Right ventricle myocardium superior (tissue), 1 donor: ENCODE results near the gene AGAP1. TPM values are rescaled to one million over a fixed set of nuclear protein-coding genes. Genes with fewer than 3 reads are reported as not detected.

Experiments used
- ATAC-seq: fragments of 200-7000 bp; cut with Tn5 transposase; one replicate; pipeline ENCODE4 v1.9.1; 2020; ENCODE audit warnings: mild to moderate bottlenecking; ENCODE audit not compliant: poor library complexity
- DNase-seq: peaks from one replicate; pipeline ENCODE4 v3.0.0-alpha.2; 2020
- intact Hi-C: fragments of 100-400 bp; cut with DNase I; formaldehyde crosslinking; loops from one replicate; pipeline ENCODE4 v1.11.2; 2022
- total RNA-seq: library from RNA; stranded (reverse); fragmentation: NEBNext Ultra II Directional; extraction: Animal tissue kit (Norgen Biotek cat#: 25700); gene quantifications from one replicate; pipeline ENCODE4 v1.2.1, GENCODE V29; 2021
- donor health status: DM: no; HTN: yes; CAD: no; lungs with severe emphysema.

Gene AGAP1
- total RNA-seq, 1 donor from 2014 or later, result 25.4 TPM

DNA sequence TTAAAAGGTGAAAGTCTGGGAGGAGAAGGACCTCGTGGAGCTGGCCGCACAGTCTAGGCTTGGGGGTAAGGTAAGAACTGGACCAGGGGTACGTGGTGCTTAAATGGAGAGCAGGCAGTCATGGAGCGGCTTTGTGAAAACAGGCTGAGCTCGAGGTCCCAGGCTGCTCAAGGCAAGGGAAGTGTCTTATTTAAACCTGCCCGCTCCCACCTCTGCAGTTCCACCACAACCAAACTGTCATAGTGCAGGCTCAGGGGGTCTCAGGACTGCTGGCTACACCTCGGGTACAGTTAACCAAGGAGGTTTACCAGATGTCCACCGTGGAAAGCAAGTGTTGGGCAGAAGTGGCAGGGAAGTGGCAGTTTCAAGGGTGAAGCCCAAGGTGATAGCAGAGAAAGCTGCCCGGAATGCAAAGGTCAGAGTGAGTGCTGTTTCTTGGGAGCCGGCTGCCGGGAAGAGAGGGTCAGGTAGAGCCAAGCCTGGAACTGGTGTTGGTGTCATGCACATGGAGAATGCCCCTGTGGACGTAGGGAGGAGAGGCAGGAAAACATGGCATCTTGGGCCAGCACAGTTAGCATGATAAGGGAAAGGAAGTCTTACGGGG lies 471.0 kb downstream of the AGAP1 start:
- intact Hi-C loops, result no loop called here
- DNase-seq (no peak), ATAC-seq (no peak)

DNA sequence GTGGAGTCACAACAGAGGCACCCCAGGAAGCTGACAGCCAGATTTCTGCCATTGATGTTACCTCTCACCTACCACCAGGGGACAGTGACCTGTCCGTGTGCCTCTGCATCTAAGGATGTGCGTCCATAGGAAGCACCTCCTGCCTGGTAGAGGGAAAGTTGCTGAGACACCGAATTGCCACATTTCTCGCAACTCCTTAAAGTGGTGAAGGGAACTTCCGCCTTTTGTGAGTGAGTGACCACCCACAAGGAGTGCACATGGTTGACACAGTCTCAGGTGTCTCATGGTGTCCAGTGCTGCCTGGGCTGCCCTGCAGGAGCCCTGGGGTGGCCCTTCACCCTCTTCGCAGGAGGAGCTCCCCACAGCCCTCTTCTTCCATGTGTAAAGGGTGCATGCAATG lies 472.6 kb downstream of the AGAP1 start:
- intact Hi-C loops, result no loop called here
- DNase-seq (no peak), ATAC-seq (no peak)

DNA sequence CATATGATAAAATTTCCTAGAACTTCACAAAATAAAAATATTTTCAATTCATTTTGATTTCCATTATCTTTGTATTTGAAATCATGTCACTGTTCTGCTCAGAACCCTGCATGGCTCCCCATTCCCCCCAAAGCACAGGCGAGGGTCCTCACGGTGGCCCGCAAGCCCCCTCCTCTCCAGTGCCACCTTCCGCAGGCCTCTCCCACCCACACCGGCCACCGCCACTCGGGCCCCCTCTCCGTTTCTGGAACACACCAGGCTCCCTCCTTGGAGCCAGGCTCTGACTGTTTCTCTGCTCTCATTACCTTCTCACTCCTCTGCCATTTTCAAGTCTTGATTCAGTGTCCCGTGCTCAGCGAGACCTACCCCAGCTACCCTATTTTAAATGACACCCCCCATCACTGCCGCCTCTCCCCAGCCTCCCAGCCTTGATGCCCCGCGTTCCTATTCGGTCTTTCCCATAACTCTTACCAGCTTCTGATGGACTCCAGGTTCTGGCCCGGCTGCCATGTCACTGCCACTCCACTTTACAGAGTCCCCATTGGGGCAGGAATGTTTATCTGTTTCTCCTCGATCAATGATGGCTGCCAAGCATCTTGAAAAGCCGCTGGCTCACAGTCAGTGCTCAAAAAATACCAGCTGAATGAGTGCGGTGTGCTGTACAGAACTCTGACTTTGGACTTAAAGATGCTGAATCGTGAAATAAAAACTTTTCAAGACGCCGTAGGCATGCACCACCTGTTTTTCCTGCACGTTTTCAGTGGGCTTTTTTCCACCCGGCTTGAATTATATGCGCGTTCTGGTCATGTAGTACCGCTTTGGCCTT lies 473.3 kb downstream of the AGAP1 start:
- intact Hi-C loops, result no loop called here
- DNase-seq (no peak), ATAC-seq (no peak)

DNA sequence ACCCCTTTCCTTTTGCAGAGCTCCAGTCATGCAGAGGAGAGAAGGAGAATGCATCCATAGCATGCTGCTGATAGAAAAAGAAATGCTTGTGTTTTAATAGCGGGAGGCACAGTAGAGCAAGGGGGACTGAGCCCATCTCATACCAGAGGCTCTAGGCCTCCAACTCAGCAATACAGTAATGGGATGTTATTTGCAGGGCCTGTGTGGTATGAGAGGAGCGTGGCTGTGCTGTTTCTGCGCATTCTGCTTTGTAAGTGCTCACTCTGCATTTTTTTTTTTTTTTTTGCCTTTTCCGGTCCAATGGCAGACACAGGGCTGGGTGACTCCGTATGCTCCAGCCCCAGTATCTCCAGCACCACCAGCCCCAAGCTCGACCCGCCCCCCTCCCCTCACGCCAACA lies 474.3 kb downstream of the AGAP1 start:
- intact Hi-C loops, result no loop called here
- no peak for DNase-seq
- no peak for ATAC-seq

DNA sequence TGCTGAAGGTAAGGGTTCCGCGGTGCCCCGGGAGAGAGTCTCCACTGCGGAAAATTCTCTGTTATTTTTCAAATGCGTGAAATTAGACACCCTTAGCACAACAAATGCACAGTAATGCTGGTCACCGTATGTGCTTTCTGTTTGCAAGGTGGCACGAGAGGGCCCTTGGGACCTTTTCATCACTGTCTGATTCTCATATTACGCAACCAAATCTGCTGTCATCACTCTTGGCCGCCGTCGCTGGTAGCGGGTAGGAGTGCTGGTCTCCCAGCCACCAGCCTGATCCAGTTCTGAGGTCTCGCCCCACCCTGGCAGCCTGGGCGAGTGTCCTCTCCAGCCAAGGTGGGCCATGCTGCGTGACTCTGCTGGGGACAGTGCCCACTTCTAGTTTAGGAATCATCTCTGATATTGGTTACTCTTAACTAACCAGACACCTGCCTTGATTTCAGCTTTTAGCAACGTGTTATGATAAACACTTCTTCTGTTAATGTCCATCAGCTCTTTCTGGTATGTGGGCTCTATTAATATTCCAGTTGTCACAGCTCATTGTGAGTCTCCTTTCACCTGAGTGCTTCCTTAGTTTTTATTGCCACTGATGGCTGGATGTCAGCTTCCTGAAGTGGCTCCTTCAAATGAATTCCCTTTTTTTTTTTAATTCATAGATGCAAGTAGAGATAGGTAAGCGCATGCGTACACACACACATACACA lies 474.9 kb downstream of the AGAP1 start:
- ATAC-seq, result peak; percentile 94
- intact Hi-C loops, result no loop called here
- DNase-seq, result peak; percentile 68

DNA sequence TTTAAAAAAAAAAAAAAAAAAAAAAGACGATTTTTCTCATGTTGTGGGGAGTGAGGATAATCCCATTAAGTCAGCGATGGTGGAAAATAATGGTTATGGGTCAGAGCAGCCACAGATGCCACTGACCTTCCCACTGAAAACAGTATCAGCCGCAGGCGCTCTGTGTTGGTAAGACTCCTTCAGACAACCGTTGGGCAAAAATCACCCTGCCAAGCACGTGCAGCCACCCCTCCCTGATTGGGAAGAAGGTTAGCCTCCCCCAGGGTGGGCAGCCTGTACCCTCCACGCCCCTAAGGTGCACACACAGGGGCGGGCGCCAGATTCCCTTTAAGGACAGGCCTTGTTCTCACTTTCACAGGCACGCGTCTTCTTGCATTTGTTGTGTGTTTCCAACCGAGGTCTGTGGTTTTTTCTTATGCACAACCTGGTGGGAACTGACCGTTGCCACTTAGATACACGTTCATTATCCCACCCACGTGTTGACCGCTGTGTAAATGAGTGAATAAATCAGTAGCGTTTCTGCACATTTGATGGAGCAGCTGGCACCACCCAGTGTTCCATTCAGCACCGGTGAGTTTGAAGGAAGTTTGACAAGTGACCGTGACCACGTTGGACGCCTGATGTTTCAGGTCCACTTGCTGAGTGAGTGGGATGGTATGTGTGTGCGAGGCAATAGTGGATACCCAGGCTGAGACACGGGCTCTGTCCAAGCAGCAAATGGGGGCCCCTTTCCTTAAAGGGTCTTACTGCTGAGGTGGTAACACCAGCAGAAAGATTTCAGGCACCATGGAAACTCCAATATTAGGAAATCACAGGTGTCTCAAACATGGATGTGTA lies 476.6 kb downstream of the AGAP1 start:
- DNase-seq (no peak), ATAC-seq (no peak)
- intact Hi-C loops, result no loop called here

DNA sequence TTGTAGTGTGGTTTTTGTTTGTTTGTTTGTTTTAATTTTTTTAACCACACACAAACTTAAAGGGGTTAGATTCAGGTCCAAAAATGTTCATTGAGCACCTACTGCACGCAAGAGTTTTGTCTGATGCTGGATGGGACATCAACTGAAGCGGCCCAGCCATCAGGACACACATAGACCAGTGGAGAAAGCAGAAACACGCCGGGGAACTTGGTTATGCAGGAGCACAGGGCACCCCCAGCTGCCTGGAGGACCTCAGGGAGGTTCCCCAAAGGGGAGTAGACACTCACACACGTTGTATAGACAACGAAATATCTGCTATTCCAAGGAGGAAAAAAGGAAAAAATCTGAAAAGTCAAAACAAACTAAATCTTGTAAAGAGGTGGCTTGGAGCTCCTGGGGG lies 482.7 kb downstream of the AGAP1 start:
- intact Hi-C loops, result no loop called here
- DNase-seq (no peak), ATAC-seq (no peak)

DNA sequence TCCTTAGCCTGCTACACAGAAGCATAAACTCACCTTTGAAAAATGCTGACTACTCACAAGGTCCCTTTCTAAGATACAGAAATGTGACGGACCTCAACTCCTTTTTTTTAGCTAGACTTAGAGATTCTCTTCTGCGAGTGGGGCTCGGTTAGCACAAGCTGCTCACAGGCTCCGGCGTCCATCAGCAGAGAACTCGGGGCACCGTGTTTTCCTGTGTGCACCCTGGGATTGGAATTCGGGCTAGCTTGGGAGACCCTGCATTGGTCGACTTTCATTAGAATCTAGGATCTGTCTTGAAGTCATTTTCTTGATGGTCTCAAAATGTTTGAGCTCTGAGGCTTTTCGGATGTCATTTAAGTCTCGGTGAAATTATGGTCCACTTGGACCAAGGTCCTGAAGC lies 483.1 kb downstream of the AGAP1 start:
- no peak for ATAC-seq
- no peak for DNase-seq
- intact Hi-C loops, result no loop called here

DNA sequence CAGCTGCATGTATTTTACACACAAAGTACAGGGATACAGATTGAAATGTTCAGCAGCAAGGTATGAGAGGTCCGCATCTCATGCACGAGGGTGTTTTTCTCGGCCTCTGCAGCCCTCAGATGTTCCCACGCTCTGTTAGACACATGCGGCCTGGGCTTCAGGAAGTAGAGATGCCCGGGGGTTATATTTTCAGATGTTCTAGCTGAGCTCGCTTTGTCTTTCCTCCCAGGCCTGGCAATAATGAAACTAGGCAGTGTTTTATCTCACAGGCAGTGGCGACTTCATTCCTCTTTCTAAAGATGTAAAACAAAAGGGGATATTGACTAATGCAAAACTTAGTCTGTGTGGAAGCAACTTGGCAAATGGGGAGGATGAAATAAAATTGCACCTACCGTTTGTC lies 483.6 kb downstream of the AGAP1 start:
- ATAC-seq (no peak), DNase-seq (no peak)
- intact Hi-C loops, result no loop called here

DNA sequence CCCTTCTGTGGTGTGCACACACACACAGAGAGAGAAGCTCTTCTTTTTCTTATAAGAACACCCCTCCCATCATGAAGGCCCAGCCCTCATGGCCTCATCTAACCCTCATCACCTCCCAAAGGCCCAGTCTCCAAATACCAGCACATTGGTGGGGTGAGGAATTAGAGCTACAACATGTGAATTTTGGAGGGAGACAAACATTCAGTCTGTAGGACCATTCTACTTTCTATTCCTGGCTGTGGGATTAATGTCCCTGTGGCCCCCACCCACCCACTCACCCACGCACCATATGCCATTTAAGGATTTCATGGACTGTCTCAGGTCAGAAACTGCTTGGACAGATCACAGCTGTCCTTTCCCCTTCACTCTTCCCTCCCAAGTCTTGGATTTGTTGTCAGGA lies 484.2 kb downstream of the AGAP1 start:
- ATAC-seq (no peak), DNase-seq (no peak)
- intact Hi-C loops, result no loop called here

DNA sequence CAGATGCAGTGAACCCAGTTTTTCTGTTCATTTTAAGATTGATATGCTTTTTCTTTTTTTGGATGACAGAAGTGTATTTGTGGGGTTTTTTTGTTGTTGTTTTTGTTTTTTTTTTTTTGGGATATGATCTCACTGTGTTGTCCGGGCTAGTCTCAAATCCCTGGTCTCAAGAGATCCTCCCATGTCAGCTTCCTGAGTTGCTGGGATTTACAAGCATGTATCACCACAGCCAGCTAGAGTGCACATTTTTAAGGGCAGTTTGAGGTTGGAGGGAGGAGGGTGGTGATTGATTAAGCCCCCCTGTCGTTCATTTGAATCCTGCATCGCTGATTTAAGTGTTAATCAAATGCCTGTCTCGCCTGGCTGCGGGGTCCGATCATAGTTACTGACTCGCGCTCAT lies 485.2 kb downstream of the AGAP1 start:
- intact Hi-C loops, result no loop called here
- no peak for ATAC-seq
- no peak for DNase-seq

DNA sequence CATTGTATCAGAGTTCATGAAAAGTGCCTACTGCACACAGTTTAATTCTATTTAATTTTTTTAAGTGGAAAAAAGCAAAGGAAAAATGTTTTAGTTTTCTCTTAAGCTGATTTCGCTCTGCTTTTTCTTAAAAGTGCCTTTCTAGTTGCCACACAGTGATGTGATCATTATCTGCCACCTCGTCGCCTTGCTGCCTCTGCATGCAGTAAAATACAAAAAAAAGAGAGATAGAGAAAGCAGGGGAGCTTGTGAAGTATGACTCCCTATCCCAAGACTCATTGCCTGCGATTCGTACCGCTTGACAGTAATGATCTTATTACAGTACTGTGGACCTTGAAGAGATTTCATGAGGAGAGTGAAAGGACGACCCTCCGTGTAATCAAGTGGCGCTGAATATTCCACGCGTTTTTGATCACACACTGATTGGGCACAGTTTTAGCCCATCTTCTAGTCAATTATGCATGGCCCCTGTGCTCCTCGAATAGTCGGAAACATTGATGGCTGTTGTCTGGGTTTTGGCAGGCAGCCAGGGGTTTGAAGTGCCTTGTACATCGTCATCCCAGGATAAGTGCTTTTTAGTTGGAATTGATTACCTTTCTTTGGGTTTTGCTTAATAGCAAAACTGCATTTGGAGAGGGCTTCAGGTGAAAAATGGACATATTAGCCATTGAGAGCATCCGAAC lies 486.1 kb downstream of the AGAP1 start:
- intact Hi-C loops, result no loop called here
- DNase-seq, result no peak
- ATAC-seq, result no peak

DNA sequence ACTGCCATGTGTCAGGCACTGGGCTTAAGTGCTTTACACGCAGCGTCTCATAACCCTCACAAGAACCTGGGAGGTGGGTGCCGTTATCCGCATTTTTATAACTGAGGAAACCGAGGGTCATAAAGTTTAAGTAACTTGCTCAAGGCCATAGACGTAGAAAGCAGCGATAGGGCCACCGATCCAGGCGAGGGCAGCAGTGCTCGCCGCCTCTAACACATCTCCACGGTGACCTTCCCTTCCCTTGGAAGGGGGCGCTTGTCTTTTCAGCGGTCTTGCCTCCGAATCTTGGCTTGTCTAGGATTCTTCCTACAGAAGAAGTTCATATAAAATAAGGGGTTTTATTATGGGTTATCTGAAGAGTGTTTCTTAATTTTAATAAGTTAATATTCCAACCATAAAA lies 487.8 kb downstream of the AGAP1 start:
- intact Hi-C loops, result no loop called here
- DNase-seq (no peak), ATAC-seq (no peak)

DNA sequence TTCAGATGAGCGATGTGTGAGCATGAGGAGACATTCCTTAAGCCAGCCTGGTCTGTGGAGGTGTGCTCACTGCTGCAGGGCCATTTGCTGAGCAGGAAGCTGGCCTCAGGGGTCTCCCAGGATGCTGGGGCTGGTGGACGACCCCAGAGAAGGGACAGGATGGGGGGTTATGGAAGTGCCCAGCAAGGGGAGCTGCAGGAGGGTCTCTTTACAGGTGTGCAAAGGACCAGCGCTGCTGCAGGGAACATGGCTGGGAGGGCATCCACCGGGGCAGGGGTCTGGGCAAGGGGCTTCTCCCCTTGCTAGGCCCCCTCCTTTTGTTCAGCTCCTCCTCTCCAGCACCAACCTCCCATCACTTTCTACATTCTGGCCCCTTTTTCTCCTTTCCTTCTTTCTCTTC lies 489.2 kb downstream of the AGAP1 start:
- ATAC-seq (no peak), DNase-seq (no peak)
- intact Hi-C loops, result no loop called here

DNA sequence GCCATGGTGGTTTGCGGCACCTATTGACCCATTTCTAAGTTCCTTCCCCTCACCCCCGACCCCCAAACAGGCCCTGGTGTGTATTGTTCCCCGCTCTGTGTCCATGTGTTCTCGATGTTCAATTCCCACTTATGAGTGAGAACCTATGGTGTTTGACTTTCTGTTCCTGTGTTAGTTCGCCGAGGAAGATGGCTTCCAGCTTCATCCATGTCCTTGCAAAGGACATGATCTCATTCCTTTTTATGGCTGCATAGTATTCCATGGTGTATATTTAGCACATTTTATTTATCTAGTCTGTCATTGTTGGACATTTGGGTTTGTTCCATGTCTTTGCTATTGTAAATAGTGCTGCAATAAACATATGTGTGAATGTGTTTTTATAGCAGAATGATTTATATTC lies 490.7 kb downstream of the AGAP1 start:
- no peak for DNase-seq

DNA sequence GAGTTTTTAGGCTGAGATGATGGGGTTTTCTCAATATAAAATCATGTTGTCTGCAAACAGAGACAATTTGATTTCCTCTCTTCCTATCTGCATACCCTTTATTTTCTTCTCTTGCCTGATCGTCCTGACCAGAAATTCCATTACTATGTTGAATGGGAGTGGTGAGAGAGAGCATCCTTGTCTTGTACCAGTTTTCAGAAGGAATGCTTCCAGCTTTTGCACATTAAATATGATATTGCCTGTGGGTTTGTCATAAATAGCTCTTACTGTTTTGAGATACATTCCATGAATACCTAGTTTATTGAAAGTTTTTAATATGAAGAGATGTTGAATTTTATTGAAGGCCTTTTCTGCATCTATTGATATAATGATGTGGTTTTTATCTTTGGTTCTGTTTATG lies 492.5 kb downstream of the AGAP1 start:
- no peak for ATAC-seq
- no peak for DNase-seq
- intact Hi-C loops, result no loop called here

More for the DNA sequence above, 490.7 kb downstream of the AGAP1 start:
- ATAC-seq, result no peak
- intact Hi-C loops, result no loop called here

DNA sequence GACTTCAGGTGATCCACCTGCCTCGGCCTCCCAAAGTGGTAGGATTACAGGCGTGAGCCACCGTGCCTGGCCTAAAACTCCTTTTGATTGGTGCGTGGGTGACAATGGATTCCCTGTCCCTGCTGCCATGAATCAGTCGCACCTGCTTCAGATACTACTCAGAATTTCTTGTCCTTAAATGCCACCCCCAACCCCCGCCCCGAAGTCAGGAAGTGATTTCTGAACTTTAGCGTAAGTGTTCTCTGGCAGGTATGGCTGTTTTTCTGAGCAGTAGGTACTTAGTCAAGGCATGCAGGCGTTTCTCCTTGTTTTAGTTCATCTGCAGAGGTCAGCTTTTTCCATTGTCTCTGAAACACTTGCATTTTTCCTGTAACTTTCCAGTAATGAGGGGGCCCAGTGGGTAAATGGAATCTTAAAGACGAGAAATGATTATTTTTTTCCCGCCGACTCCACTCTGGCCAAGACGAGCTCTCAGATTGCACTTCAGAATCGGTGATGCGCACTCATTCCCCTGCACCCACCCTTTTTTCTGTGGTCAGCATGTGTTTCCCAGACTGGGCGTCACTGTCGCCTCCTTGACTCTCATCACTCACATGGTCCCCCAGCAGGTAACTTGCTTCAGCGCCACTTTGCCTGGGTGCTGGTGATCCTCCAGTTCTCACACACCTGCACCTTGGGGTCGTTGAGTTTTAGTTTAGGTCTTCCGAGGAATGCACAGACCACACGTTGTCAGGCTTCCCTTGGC lies 494.6 kb downstream of the AGAP1 start:
- DNase-seq, result no peak
- intact Hi-C loops, result no loop called here
- ATAC-seq, result no peak

DNA sequence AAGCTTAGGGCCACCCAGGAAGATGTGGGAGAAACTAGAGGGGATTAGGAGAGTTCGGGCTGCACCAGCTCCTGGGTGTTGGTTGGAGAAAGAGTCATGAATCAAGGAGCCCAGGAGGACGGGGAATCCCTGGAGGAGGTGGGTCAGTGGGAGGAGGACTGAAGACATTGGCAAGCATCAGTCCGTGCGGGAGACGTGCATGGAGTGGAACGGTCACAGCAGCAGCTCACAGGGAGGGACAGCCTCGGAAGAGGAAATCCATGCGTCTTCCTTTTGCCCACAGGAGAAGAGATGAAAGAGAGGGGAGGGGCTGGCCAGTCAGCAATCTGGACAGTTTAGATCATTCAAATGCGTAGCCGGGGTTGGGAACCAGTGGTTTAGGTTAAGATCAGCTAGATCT lies 495.7 kb downstream of the AGAP1 start:
- DNase-seq, result no peak
- intact Hi-C loops, result no loop called here
- no peak for ATAC-seq
